Measurements from ENCODE around the gene MIPOL1.
"Not testable (repeated sequence)": the region's sequence is repeated elsewhere in the genome, so short reads cannot be mapped to it uniquely, and the experiment has no call there.

Gene MIPOL1

DNA sequence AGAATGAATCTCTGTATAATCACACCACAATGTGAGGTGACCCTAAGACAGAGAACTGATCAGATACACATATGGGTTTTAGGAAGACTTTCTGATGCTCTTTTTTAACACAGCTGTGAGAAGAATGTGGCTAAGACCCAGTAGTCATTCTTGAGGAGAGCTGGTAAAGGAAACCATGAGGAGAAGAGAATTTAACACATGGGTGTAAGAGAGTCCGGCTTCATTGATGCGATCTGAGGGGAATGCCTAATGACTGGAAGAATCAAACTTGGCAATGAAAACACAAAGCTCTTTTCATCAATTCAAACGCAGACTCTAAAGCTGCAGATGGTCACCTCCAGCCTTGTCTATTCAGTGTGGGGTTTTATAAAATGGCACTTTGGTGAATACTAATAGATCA lies 318.0 kb downstream of the MIPOL1 start:
- no peak for DNase-seq (ENCODE audit: low read depth in 1 of 2, low spot score in 1 of 2)

DNA sequence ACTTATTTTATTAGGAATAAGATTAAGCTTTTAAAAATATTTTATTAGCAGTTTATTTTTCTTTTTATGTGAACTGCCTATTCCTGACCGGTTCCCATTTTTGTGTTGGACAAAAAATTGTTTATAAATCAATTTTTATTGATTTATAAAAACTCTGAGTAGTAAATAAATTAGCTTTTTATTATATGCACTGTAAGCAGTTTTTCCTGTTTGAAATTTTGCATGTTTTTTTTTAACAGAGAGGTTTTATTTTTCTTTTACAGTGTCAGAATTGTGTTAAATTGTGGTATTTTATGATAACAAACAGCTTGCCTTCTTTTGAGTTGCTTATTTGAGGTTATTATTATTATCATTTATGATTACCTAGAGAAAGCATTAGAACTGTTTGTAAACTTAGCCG lies 329.3 kb downstream of the MIPOL1 start:
- DNase-seq (ENCODE audit: low read depth in 1 of 2, low spot score in 1 of 2): no peak

DNA sequence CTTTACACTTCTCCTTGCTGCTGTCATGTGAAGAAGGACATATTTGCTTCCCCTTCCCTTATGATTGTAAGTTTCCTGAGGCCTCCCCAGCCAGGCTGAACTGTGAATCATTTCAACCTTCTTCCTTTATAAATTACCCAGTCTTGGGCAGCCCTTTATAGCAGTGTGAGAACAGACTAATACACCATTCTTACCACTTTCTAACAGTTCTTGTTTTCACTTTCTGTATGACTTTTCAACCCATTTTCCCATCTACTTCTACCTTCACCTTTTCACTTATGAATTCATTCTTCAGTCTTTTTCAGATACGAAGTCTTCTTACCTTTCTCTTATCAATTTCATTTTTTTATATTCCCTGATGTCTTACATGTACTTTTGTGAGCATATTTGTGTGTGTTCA lies 342.3 kb downstream of the MIPOL1 start:
- DNase-seq (ENCODE audit: low read depth in 1 of 2, low spot score in 1 of 2): no peak

- no peak for DNase-seq (ENCODE audit: low read depth in 1 of 2, low spot score in 1 of 2)
These were observed 346.7 kb downstream of the MIPOL1 start for GRCh38 chr14:37544407-37544806.

DNA sequence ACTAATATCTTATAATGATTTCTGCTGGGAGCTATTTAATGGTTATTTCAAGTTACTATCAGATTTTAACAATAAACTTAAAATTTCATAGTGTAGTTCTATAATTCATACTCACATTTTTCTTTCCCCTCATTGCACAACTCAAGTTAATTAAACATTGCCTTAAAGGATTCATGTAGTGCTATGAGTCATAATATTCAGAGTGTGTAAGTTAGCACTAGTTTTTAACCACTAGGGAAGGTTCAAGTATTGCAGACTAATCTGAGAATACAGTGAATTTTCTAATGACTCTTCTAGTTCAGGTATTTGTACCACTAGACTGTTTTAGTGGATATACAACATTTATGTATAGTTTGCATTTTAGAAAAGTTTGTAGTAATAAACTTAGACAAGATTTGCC lies 347.4 kb downstream of the MIPOL1 start:
- DNase-seq (ENCODE audit: low read depth in 1 of 2, low spot score in 1 of 2): no peak

DNA sequence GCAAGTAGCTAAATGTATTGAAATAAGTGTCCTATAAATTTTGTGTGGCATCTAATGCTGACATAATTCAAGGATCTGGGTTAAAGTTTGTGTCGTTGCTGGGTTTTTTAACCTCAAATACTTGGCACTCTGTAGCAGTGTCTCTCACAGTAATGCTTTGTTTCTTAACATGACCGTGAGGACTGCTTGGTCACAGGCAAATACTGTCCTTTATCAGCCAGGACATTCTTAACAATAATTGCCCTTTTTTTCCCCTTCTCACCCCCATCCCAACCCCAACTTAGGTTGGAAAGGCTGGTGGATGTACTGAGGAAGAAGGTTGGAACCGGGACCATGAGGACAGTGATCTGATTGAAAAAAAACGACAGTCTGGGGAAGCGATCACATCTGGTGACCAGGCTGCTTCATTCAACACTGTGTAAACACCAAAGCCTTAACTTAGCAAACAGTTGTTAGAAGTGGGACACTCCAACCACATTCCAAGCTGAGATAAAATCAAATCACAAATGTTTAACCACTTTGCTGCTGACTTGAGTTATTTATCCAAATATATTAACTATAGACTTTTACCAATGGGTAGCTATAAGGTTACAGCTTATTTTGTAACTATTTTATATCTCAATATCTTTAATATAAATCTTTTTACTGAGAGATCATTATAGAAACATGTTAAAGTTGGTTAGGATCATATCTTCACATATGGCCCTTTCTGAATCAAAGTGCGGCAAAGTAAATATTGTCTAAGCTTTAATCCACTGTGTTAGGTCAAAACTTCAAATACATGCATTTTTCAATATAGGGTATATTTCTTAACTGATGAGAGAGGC lies 349.1 kb downstream of the MIPOL1 start:
- DNase-seq (ENCODE audit: low read depth in 1 of 2, low spot score in 1 of 2): no peak

DNA sequence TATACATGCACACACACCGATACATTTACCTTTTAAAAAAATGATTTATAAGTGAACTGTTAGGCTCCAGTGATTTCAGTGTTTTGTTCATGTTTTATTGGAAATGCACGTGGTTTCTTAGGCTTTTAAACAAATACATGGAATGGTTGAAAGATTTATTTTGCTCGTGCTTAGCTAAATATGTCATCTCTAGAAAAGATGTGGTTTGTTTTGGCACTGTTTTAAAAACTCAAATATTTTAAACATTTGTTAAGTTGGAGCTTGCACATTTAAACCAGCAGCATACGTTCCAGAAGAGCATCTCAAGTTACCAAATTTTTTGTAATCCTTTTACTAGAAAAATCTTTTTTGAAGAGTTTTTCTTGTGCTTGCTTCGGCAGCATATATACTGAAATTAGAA lies 352.8 kb downstream of the MIPOL1 start:
- DNase-seq (ENCODE audit: low read depth in 1 of 2, low spot score in 1 of 2): no peak

- no peak for DNase-seq (ENCODE audit: low read depth in 1 of 2, low spot score in 1 of 2)
These were observed 353.4 kb downstream of the MIPOL1 start for GRCh38 chr14:37551119-37551518.

- DNase-seq (ENCODE audit: low read depth in 1 of 2, low spot score in 1 of 2): no peak
These were observed 356.3 kb downstream of the MIPOL1 start for GRCh38 chr14:37553935-37554550.

DNA sequence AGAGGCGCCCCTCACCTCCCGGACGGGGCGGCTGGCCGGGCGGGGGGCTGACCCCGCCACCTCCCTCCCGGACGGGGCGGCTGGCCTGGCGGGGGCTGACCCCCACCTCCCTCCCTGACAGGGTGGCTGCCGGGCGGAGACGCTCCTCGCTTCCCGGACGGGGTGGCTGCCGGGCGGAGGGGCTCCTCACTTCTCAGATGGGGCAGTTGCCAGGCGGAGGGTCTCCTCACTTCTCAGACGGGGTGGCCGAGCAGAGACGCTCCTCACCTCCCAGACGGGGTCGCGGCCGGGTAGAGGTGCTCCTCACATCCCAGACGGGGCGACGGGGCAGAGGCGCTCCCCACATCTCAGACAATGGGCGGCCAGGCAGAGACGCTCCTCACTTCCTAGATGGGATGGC lies 357.9 kb downstream of the MIPOL1 start:
- not testable (repeated sequence) for DNase-seq (ENCODE audit: low read depth in 1 of 2, low spot score in 1 of 2)

DNA sequence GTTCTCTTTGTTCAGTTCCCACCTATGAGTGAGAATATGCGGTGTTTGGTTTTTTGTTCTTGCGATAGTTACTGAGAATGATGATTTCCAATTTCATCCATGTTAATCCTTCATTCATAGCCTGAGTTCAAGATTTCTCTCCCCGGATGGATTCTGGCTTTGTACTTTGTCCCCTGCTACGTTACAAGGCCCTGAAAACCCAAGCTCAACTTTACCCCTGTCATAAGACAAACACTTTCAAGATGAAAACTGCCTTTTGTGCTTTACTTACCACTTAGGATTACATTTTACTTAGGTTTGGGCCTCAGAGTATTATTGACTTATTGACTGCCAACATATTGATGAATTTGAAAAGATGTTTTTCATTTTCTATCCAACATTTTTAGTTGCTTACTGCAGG lies 361.0 kb downstream of the MIPOL1 start:
- no peak for DNase-seq (ENCODE audit: low read depth in 1 of 2, low spot score in 1 of 2)

DNA sequence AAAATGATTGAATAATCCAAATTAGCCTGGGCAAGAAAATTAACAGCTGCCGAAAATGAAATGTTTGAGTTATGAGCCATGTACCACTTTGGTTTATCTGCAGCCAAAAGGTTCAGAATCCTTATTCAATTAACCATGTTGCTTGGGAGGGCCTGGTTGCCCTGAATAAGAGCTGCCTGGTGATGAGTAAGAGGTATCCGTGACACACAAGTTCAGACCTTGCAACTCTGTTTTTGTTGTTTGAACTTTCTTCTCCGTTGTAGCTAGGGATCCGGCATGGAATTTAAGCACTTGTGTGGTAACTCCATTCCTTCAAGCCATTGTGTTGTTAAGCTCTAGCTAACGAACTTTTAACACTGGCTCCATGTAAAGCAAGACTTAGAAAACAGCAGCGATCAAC lies 361.6 kb downstream of the MIPOL1 start:
- no peak for DNase-seq (ENCODE audit: low read depth in 1 of 2, low spot score in 1 of 2)

DNA sequence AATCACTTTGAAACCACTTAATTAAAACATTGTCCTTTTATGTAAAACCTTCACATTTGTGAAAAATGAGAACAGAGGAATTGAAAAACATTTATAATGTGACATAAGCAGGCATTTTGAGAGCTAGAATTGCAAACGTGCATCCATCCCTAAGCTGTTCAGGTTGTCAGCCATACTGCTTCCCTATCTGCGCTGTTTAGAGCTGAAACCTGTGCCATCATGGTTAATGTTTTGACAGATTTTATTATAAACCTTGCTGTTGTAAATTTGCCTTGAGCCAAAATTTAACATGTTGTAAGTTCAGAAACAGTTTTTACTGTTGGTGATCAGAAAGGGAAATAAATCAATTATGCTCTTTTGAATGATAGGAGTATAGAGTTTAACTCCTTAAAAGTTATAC lies 365.5 kb downstream of the MIPOL1 start:
- no peak for DNase-seq (ENCODE audit: low read depth in 1 of 2, low spot score in 1 of 2)

- DNase-seq (ENCODE audit: low read depth in 1 of 2, low spot score in 1 of 2): no peak
These were observed 367.8 kb downstream of the MIPOL1 start for GRCh38 chr14:37565550-37565949.

- no peak for DNase-seq (ENCODE audit: low read depth in 1 of 2, low spot score in 1 of 2)
These were observed 369.2 kb downstream of the MIPOL1 start for GRCh38 chr14:37566811-37567371.

GRCh38 chr14:37569729-37570128 lies 372.0 kb downstream of the MIPOL1 start:
- no peak for DNase-seq (ENCODE audit: low read depth in 1 of 2, low spot score in 1 of 2)

GRCh38 chr14:37571391-37571790 lies 373.7 kb downstream of the MIPOL1 start:
- DNase-seq (ENCODE audit: low read depth in 1 of 2, low spot score in 1 of 2): no peak

- no peak for DNase-seq (ENCODE audit: low read depth in 1 of 2, low spot score in 1 of 2)
These were observed 375.6 kb downstream of the MIPOL1 start for GRCh38 chr14:37573356-37573755.

GRCh38 chr14:37579274-37579673 lies 381.5 kb downstream of the MIPOL1 start:
- no peak for DNase-seq (ENCODE audit: low read depth in 1 of 2, low spot score in 1 of 2)

GRCh38 chr14:37580146-37580545 lies 382.4 kb downstream of the MIPOL1 start:
- no peak for DNase-seq (ENCODE audit: low read depth in 1 of 2, low spot score in 1 of 2)

GRCh38 chr14:37583358-37584210 lies 385.8 kb downstream of the MIPOL1 start:
- no peak for DNase-seq (ENCODE audit: low read depth in 1 of 2, low spot score in 1 of 2)

All from activated CD4-positive, alpha-beta T cell treated with anti-CD3 and anti-CD28 coated beads, Interleukin-2, amount 50 U/mL, for 24 hours (primary cell).